ENCODE data around the gene GABRA6. TPM values are rescaled to one million over a fixed set of nuclear protein-coding genes. Genes with fewer than 3 reads are reported as not detected.
"Not testable (repeated sequence)": the region's sequence is repeated elsewhere in the genome, so short reads cannot be mapped to it uniquely, and the experiment has no call there.

GABRA6 gene
- polyA plus RNA-seq (2013, experiment 1 of 2; ENCODE audit: insufficient read length): not detected
- not detected for polyA plus RNA-seq (2013, experiment 2 of 2; ENCODE audit: insufficient read length)

GRCh38 chr5:161685461-161685860 lies at the start of gene GABRA6:
Gene GABRA6, plus strand, starts transcription at chr5:161685721. Its CDS starts 269 bp downstream, at chr5:161685990.
- no peak for DNase-seq

- DNase-seq: no peak
These were observed 47.9 kb upstream of the GABRA6 start for GRCh38 chr5:161637591-161637990.

- DNase-seq: no peak
These were observed 44.1 kb upstream of the GABRA6 start for GRCh38 chr5:161641444-161641843.

GRCh38 chr5:161645264-161645663 lies 40.3 kb upstream of the GABRA6 start:
- DNase-seq: no peak

- not testable (repeated sequence) for DNase-seq
These were observed 33.6 kb upstream of the GABRA6 start for GRCh38 chr5:161651926-161652325.

- DNase-seq: no peak
These were observed 24.7 kb upstream of the GABRA6 start for GRCh38 chr5:161660806-161661205.

- no peak for DNase-seq
These were observed 22.1 kb upstream of the GABRA6 start for GRCh38 chr5:161663431-161663830.

GRCh38 chr5:161676103-161676502 lies 9.4 kb upstream of the GABRA6 start:
- DNase-seq: no peak

GRCh38 chr5:161686149-161686548 lies 628 bp downstream of the GABRA6 start:
- no peak for DNase-seq

GRCh38 chr5:161686881-161687280 lies 1.4 kb downstream of the GABRA6 start:
- no peak for DNase-seq

- DNase-seq: no peak
These were observed 1.8 kb downstream of the GABRA6 start for GRCh38 chr5:161687316-161687715.

GRCh38 chr5:161691911-161692310 lies 6.4 kb downstream of the GABRA6 start:
- DNase-seq: no peak

GRCh38 chr5:161697001-161697400 lies 11.5 kb downstream of the GABRA6 start:
- DNase-seq: no peak

- no peak for DNase-seq
These were observed 14.5 kb downstream of the GABRA6 start for GRCh38 chr5:161700065-161700464.

- DNase-seq: no peak
These were observed 18.0 kb downstream of the GABRA6 start for GRCh38 chr5:161703528-161703927.

- DNase-seq: no peak
These were observed 21.9 kb downstream of the GABRA6 start for GRCh38 chr5:161707382-161707781.

GRCh38 chr5:161709239-161709638 lies 23.7 kb downstream of the GABRA6 start:
- DNase-seq: no peak

GRCh38 chr5:161713042-161713441 lies 27.5 kb downstream of the GABRA6 start:
- DNase-seq: no peak

GRCh38 chr5:161719157-161719556 lies 33.6 kb downstream of the GABRA6 start:
- DNase-seq: no peak

- no peak for DNase-seq
These were observed 34.9 kb downstream of the GABRA6 start for GRCh38 chr5:161720460-161720859.

- no peak for DNase-seq
These were observed 49.2 kb downstream of the GABRA6 start for GRCh38 chr5:161734741-161735140.

GRCh38 chr5:161740433-161740832 lies 54.9 kb downstream of the GABRA6 start:
- DNase-seq: no peak

- no peak for DNase-seq
These were observed 58.8 kb downstream of the GABRA6 start for GRCh38 chr5:161744276-161744675.

GRCh38 chr5:161745392-161745791 lies 59.9 kb downstream of the GABRA6 start:
- no peak for DNase-seq

- no peak for DNase-seq
These were observed 65.7 kb downstream of the GABRA6 start for GRCh38 chr5:161751265-161751664.
